Caco-2 (cell line): ENCODE measurements around the gene RGS10. TPM values are rescaled to one million over a fixed set of nuclear protein-coding genes. Genes with fewer than 3 reads are reported as not detected.
A peak's percentile ranks its signal among the peaks of the same experiment; 100 is the strongest.

ENCODE experiments used
- BruUV-seq: library from RNA; stranded (reverse); fragments of 400-500 nt; replicated peaks from 2 replicates; lab custom pipeline; 2021; lab: Mats Ljungman, UMichigan
- CTCF ChIA-PET: fragments of 300-600 bp; sonication (Branson Sonifier 250); formaldehyde crosslinking; loops from one replicate; lab custom pipeline; 2022; ENCODE audit warnings: antibody characterized with exemption; lab: Charles Lee
- POLR2A ChIA-PET: fragments of 300-600 bp; sonication (Branson Sonifier 250); formaldehyde crosslinking; loops from one replicate; lab custom pipeline; 2022; ENCODE audit warnings: antibody characterized with exemption; lab: Charles Lee
- DNase-seq, 2 experiments: peaks; one replicate each; pipeline versions ENCODE4 v3.0.0 to v3.0.0-alpha.2; 2020 to 2022
- H3K27me3 ChIP-seq: replicated peaks from 2 replicates; pipeline ENCODE4 v1.6.0; 2011; ENCODE audit warnings: low read length; ENCODE audit not compliant: control insufficient read depth, insufficient read depth
- H3K36me3 ChIP-seq: 2 replicates; pipeline ENCODE4 v1.5.1; 2011; ENCODE audit warnings: low read length; ENCODE audit not compliant: control insufficient read depth, insufficient read depth
- H3K4me1 ChIP-seq: fragments of 250-450 bp; sonication (Bioruptor Pico); 2 replicates; pipeline ENCODE4 v1.5.1; 2020; ENCODE audit warnings: mild to moderate bottlenecking
- H3K4me3 ChIP-seq: 2 replicates; pipeline ENCODE4 v1.5.1; 2011; ENCODE audit warnings: low read depth, mild to moderate bottlenecking, control low read depth, low read length
- H3K9me3 ChIP-seq: fragments of 250-450 bp; sonication (Bioruptor Pico); 2 replicates; pipeline ENCODE4 v1.5.1; 2020; ENCODE audit warnings: mild to moderate bottlenecking, moderate library complexity
- H3K27ac Mint-ChIP-seq: one replicate; pipeline ENCODE4 v1.8.0; 2022; ENCODE audit warnings: mixed read lengths; ENCODE audit not compliant: unreplicated experiment
- H3K27me3 Mint-ChIP-seq: one replicate; pipeline ENCODE4 v1.8.0; 2022; ENCODE audit warnings: mixed read lengths; ENCODE audit not compliant: insufficient read depth, unreplicated experiment
- H3K36me3 Mint-ChIP-seq: one replicate; pipeline ENCODE4 v1.8.0; 2022; ENCODE audit warnings: mild to moderate bottlenecking, mixed read lengths; ENCODE audit not compliant: insufficient read depth, unreplicated experiment
- H3K4me1 Mint-ChIP-seq: one replicate; pipeline ENCODE4 v1.8.0; 2022; ENCODE audit warnings: low read depth, mixed read lengths; ENCODE audit not compliant: unreplicated experiment
- H3K4me3 Mint-ChIP-seq: one replicate; pipeline ENCODE4 v1.8.0; 2022; ENCODE audit warnings: mild to moderate bottlenecking, moderate library complexity, mixed read lengths; ENCODE audit not compliant: unreplicated experiment
- H3K9me3 Mint-ChIP-seq: one replicate; pipeline ENCODE4 v1.8.0; 2022; ENCODE audit warnings: mixed read lengths; ENCODE audit not compliant: unreplicated experiment
- intact Hi-C: fragments of 100-400 bp; cut with micrococcal nuclease; formaldehyde crosslinking; loops from one replicate; pipeline ENCODE4 v1.10.0; 2022; ENCODE audit not compliant: unreplicated experiment
- total RNA-seq: library from RNA; stranded (reverse); gene quantifications from 2 replicates; pipeline ENCODE4 v1.2.3, GENCODE V29; 2022
- TF ChIP-seq, protein P1 (sequence below), 2 experiments: fragments of 200-600 bp in 1 of 2; IDR thresholded peaks; 1 replicate in 1 of 2; 2 replicates in 1 of 2; pipeline versions ENCODE4 v1.5.1 to v1.8.0; 2011 to 2022; ENCODE audit warnings: antibody characterized with exemption in 1 of 2, control low read depth in 1 of 2, inconsistent platforms in 1 of 2, low read depth in 1 of 2, low read length in 1 of 2, mild to moderate bottlenecking in 1 of 2, moderate library complexity in 1 of 2; ENCODE audit not compliant: insufficient read depth in 1 of 2, severe bottlenecking in 1 of 2, unreplicated experiment in 1 of 2

RGS10 gene
- total RNA-seq, 1 experiment from 2014 or later: 23.2 TPM

DNA sequence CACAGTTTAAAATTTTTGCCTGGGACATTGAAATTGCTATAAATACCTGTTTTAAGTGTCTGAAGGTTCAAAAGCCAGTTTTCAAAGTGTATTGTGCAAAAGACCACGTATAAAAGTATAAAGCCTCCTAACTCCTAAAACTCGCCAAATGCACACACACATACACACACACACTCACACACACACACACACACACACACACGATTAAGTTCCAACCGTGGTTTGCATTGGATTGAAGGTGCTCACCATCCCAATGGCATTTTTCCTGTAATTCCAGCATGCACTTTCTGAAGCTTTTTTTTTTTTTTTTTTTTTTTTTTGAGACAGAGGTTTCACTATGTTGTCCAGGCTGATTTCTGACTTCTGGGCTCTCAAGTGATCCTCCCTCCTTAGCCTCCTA, 2.8 kb upstream of the RGS10 start:
- ChIA-PET CTCF (no interaction called here), POLR2A (no interaction called here)
- Mint-ChIP-seq H3K9me3 (no peaks in the 10 kb centered on the region), H3K27ac (no peak overlapping the region), H3K36me3 (peaks cover 8% of the 10 kb centered on the region), H3K4me3 (no peak overlapping the region), H3K4me1 (peaks cover 9% of the 10 kb centered on the region), H3K27me3 (peaks cover 4% of the 10 kb centered on the region)
- intact Hi-C loops: no loop called here
- Histone ChIP-seq H3K4me3 (no peak overlapping the region), H3K9me3 (no peaks in the 10 kb centered on the region), H3K36me3 (no peaks in the 10 kb centered on the region), H3K27me3 (no peaks in the 10 kb centered on the region), H3K4me1 (peaks cover 5% of the 10 kb centered on the region; the same call in 1 of the 2 replicates)
- no peak for DNase-seq
- TF ChIP-seq, protein P1, sequence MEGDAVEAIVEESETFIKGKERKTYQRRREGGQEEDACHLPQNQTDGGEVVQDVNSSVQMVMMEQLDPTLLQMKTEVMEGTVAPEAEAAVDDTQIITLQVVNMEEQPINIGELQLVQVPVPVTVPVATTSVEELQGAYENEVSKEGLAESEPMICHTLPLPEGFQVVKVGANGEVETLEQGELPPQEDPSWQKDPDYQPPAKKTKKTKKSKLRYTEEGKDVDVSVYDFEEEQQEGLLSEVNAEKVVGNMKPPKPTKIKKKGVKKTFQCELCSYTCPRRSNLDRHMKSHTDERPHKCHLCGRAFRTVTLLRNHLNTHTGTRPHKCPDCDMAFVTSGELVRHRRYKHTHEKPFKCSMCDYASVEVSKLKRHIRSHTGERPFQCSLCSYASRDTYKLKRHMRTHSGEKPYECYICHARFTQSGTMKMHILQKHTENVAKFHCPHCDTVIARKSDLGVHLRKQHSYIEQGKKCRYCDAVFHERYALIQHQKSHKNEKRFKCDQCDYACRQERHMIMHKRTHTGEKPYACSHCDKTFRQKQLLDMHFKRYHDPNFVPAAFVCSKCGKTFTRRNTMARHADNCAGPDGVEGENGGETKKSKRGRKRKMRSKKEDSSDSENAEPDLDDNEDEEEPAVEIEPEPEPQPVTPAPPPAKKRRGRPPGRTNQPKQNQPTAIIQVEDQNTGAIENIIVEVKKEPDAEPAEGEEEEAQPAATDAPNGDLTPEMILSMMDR (IDR thresholded peaks at IDR 0.05; ENCODE audit: insufficient read depth in 1 of 2, low read depth in 1 of 2, low read length in 1 of 2, severe bottlenecking in 1 of 2, unreplicated experiment in 1 of 2): no peak
- no TSS peak for BruUV-seq

DNA sequence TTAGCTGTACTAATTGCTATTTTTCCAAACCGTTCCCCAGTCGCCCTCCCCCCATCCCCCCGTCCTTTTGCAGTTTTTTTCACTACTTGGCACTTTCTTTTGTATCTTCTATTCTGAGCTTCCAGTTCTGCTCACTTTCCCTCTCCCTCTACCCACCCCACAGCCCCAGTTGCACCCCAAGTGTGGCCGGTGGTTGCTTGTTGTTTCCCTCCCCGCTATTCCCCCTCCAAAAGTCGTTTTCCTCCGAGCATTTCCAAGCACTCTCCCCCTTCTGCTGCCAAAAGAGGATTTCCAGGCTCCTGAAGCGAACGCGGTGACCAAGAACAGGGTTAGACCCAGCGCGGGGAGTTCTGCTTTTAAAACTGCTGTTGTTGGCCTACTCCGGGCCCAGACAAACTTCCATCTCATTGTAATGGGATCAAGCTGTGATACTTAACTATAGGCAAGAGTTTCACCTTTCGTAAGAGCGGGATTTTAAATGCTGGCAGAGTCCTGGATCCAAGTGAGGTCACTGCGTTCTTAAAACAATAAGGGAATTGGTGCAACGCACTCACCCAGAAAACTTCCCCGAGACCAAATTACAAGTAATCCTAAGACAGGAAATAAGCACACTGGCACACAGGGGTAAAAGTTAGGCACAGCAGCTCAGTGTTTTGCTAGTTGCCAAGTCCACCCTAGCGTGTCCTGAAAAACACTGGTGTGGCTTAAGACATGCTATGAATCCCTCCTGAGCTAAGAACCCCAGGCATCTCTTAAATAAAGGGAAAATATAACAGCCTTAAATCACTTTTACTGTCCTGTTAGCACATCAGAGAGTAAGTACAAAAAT, 1.5 kb upstream of the RGS10 start:
- Mint-ChIP-seq H3K9me3 (no peaks in the 10 kb centered on the region), H3K27me3 (peaks cover 4% of the 10 kb centered on the region), H3K27ac (peak overlapping the region; percentile 81), H3K4me1 (peaks cover 14% of the 10 kb centered on the region), H3K4me3 (peak overlapping the region; percentile 87), H3K36me3 (peaks cover 8% of the 10 kb centered on the region)
- TSS peak; percentile 88 for BruUV-seq
- H3K4me1 ChIP-seq: peaks cover 5% of the 10 kb centered on the region; the same call in 1 of the 2 replicates
- CTCF ChIA-PET: interaction anchor here (1.6 to 2.7 kb wide), 2 partner anchors 11 to 345 kb away, joined by 4 to 15 read pairs; no protein-coding TSS in a partner anchor
- intact Hi-C loops: loop anchor here (1.0 kb wide), 1 partner anchor 345 kb away; no protein-coding TSS in a partner anchor
- peak overlapping the region; percentile 72 for H3K4me3 ChIP-seq
- H3K9me3 ChIP-seq: no peaks in the 10 kb centered on the region
- POLR2A ChIA-PET: no interaction called here
- TF ChIP-seq, protein P1 (IDR thresholded peaks at IDR 0.05; ENCODE audit: insufficient read depth in 1 of 2, low read depth in 1 of 2, low read length in 1 of 2, severe bottlenecking in 1 of 2, unreplicated experiment in 1 of 2): no peak
- DNase-seq: no peak
- H3K27me3 ChIP-seq: no peaks in the 10 kb centered on the region
- H3K36me3 ChIP-seq: no peaks in the 10 kb centered on the region

DNA sequence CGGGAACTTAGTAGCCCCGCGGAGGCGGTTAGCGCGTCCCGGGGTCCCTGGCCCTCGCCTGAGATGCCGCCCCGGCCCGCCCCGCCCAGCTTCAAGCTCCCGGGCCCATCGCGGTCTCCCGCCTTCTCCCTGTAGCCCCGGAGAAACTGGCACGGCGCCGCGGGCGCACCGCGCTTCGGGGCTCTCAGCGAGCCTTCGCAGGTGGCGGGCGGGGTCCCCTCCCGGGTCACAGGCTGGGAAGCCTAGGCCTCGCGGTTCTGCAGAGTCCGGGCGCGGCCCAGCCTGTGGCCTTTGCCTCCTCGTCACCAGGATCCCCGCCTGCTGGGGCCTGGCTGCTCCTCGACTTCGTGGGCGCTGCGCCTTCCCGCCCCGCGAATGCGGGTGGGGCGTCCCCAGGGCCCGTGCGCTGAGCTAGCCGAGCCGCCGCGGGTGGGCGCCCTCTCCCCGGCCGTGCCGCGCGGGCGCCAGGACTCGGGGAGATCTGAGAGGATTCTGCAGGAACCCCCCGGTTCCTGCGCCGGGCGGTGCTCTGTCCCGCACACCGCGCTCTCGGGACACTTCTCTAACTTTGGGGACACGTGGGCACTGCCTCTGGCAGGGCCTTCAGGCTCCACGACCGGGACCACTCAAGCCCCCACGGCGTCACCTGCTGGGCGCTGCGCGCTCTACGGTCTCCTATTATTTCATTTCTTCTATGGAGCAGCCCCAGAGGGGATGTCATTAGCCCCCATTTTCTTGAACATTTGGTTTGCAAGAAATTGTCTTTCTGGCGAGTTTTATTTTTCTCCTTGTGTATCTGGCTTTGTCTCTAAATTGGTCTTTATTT, 682 bp upstream of the RGS10 start:
- Mint-ChIP-seq H3K27ac (peak overlapping the region; percentile 81), H3K36me3 (peaks cover 8% of the 10 kb centered on the region), H3K4me1 (peaks cover 14% of the 10 kb centered on the region), H3K9me3 (no peaks in the 10 kb centered on the region), H3K27me3 (no peaks in the 10 kb centered on the region), H3K4me3 (peak overlapping the region; percentile 87)
- Histone ChIP-seq H3K27me3 (no peaks in the 10 kb centered on the region), H3K4me3 (peak overlapping the region; percentile 72), H3K4me1 (peaks cover 5% of the 10 kb centered on the region; the same call in 1 of the 2 replicates), H3K36me3 (no peaks in the 10 kb centered on the region), H3K9me3 (no peaks in the 10 kb centered on the region)
- TF ChIP-seq, protein P1 (IDR thresholded peaks at IDR 0.05; ENCODE audit: insufficient read depth in 1 of 2, low read depth in 1 of 2, low read length in 1 of 2, severe bottlenecking in 1 of 2, unreplicated experiment in 1 of 2): peak; percentile 65 to 73
- no TSS peak for BruUV-seq
- ChIA-PET POLR2A (interaction anchor here (0.6 to 1.0 kb wide), 3 partner anchors 10 to 250 kb away, joined by 3 to 5 read pairs (median 5); no protein-coding TSS in a partner anchor), CTCF (interaction anchor here (0.7 to 2.7 kb wide), 3 partner anchors 10 to 344 kb away, joined by 3 to 15 read pairs (median 4); no protein-coding TSS in a partner anchor)
- DNase-seq: peak; percentile 71 to 77
- intact Hi-C loops: loop anchor here (1.0 kb wide), 1 partner anchor 344 kb away; no protein-coding TSS in a partner anchor
